Bronchial epithelial cell (primary cell): Measurements from ENCODE around the gene IGDCC3. TPM values are rescaled to one million over a fixed set of nuclear protein-coding genes. Genes with fewer than 3 reads are reported as not detected.

ENCODE experiments used
- DNase-seq: peaks from one replicate; pipeline ENCODE4 v3.0.0-alpha.2; 2010; ENCODE audit warnings: low read depth
- FAIRE-seq: peaks from 2 replicates; lab custom pipeline; 2011; peaks lifted over from hg19 to GRCh38; lab: Jason Lieb, UNC
- H3K27me3 ChIP-seq: 2 replicates; pipeline ENCODE4 v1.5.1; 2011; ENCODE audit warnings: low read length; ENCODE audit not compliant: control insufficient read depth, insufficient read depth
- H3K36me3 ChIP-seq: 2 replicates; pipeline ENCODE4 v1.5.1; 2011; ENCODE audit warnings: low read length; ENCODE audit not compliant: control insufficient read depth, insufficient read depth
- H3K4me3 ChIP-seq: 2 replicates; pipeline ENCODE4 v1.5.1; 2011; ENCODE audit warnings: mild to moderate bottlenecking, low read depth, low read length, control low read depth
- CTCF ChIP-seq: IDR thresholded peaks from 2 replicates; pipeline ENCODE4 v1.5.1; 2011; ENCODE audit warnings: mild to moderate bottlenecking, moderate library complexity, low read length, control low read depth, inconsistent platforms; ENCODE audit not compliant: insufficient read depth, severe bottlenecking
- total RNA-seq: library from RNA; depleted of rRNA; stranded (reverse); fragments of >200 nt; gene quantifications from 2 replicates; pipeline ENCODE4 v1.2.1, GENCODE V29; 2014

The IGDCC3 gene
- total RNA-seq, 1 donor from 2014 or later: not detected

- peaks cover 5% of the 10 kb centered on the region for H3K27me3 ChIP-seq
- no peak for TF ChIP-seq CTCF
- H3K4me3 ChIP-seq: no peak overlapping the region
- DNase-seq: no peak
- H3K36me3 ChIP-seq: no peaks in the 10 kb centered on the region
- no peak for FAIRE-seq
Measured at GRCh38 chr15:65332391-65333147, 45.2 kb downstream of the IGDCC3 start.

DNA sequence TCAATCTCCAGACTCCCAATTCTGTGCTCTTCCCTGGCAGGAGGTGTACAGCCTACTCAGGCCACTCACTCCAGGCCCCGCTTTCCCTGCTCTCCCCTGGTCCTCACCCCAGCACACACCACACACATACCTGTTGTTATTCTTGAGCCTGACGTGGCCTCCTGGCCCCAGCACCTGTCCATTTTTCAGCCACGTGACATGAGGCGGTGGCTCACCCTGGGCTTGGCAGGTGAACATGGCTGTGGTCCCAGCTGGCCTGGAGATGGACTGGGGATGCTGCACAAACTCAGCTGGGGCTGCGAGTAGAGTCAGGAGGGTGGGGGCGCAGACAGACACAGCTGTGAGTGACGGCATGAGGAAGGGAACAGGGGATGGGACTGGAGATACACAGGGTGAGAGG lies 46.0 kb downstream of the IGDCC3 start:
- no peaks in the 10 kb centered on the region for H3K36me3 ChIP-seq
- DNase-seq: no peak
- H3K27me3 ChIP-seq: peaks cover 4% of the 10 kb centered on the region
- FAIRE-seq: no peak
- H3K4me3 ChIP-seq: no peak overlapping the region
- no peak for TF ChIP-seq CTCF

GRCh38 chr15:65330934-65331645 lies 46.7 kb downstream of the IGDCC3 start:
- TF ChIP-seq CTCF: no peak
- no peak overlapping the region for H3K4me3 ChIP-seq
- FAIRE-seq (no peak), DNase-seq (no peak)
- no peaks in the 10 kb centered on the region for H3K36me3 ChIP-seq
- H3K27me3 ChIP-seq: peaks cover 4% of the 10 kb centered on the region

GRCh38 chr15:65329984-65330735 lies 47.6 kb downstream of the IGDCC3 start:
- no peak for FAIRE-seq
- Histone ChIP-seq H3K4me3 (no peak overlapping the region), H3K27me3 (peaks cover 5% of the 10 kb centered on the region), H3K36me3 (no peaks in the 10 kb centered on the region)
- no peak for TF ChIP-seq CTCF
- DNase-seq: no peak

DNA sequence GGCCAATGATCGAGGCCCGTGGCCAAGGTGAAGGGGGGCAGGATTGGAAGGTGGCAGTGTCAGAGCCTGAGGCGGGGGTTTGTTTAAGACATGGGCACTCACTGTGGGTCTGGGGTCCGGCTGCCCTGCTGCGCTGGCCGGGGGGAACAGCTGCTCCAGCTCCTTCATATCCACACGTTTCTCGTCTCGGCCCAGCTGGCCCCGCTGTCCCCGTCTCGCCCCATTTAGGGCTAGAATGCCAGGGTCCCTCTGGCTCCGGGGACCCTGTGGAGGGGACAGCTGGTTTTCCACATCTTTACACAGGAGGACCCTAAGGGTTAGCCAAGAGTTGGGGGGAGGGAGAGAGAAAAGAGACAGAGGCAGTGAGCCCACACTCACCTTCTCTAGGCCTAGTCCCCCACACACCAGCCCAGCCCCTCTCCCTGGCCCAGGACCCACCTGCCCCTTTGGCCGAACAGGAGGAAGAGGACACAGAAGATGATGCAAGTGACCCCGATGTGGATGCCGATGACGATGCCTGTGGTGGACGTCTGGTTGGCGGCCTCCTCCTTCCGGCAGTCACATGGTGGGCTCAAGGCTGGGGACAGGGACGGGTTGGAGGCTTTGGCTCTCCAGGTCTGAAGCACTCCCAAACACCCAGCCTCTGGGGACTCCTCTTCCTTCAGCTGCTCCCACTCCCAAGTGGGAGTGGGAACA lies 48.4 kb downstream of the IGDCC3 start:
- H3K36me3 ChIP-seq: no peaks in the 10 kb centered on the region
- TF ChIP-seq CTCF: no peak
- DNase-seq: no peak
- peaks cover 4% of the 10 kb centered on the region for H3K27me3 ChIP-seq
- FAIRE-seq: no peak
- no peak overlapping the region for H3K4me3 ChIP-seq
